Stimulated activated CD4-positive, alpha-beta T cell treated with anti-CD3 and anti-CD28 coated beads, TNF-alpha, amount 100 ng/mL, for 48 hours (primary cell): ENCODE results near the gene NSUN6.
A peak's percentile ranks its signal among the peaks of the same experiment; 100 is the strongest.

Source experiments
- DNase-seq, 3 donors: peaks; one replicate each; pipeline ENCODE4 v3.0.0-alpha.2; 2020; ENCODE audit warnings: low read depth in 3 of 3

The NSUN6 gene

DNA sequence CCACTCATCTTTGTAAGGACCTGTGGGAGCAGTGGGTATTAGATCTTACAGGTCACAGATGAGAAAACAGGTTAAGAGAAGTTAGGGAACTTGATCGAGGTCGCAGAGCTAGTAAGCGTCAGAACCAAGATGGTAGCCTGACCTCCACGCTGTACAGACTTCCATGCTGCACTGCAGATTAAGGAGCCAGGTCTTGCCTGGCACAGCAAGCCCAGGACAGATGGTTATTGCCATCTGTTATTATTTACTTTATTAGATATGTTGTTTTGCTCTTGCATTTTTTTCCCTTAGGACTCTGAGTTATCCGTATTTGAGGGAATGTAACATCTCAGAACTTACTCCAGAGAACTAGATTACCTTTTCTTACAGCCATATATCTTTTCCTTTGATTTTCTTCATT, 147.2 kb downstream of the NSUN6 start:
- DNase-seq, result no peak

DNA sequence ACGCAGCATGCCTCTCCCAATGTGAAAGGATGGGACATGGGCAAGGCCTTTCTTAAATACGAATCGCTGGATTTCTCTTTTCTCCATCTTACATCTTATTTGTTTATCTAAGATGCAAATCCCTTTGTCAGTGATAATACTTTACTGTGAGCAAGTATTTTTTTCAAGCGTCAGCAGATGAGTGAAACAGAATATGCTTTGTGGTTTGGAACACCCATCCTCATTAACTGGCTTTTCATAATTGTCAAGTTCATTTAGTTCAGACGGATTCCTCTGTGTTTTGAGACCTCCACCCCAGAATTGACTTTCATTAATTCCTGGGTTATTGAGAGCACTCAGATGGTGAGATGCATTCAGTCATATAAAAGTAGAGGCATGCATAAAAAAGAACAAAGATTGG, 149.8 kb downstream of the NSUN6 start:
- DNase-seq, result no peak

DNA sequence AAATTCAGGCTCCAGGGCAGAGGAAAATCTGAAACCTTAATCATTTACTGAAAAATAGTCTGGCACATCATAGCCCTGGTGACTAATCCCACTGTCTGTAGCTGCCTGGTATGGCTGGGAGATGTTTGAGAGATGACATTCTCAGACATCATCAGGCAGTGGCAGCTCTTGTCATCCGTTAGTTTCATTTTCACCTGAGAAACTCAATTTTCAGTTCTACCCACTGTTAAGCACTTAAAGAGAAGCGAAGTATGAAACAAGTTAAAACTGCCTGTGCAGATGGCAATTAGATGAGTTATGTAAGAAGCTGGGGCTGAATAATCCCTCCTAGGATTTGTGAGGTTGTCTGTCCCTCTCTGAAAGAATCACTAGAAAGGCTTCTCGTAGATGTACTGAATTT, 150.2 kb downstream of the NSUN6 start:
- peak in 1 of 3 donors; percentile 9 for DNase-seq

DNA sequence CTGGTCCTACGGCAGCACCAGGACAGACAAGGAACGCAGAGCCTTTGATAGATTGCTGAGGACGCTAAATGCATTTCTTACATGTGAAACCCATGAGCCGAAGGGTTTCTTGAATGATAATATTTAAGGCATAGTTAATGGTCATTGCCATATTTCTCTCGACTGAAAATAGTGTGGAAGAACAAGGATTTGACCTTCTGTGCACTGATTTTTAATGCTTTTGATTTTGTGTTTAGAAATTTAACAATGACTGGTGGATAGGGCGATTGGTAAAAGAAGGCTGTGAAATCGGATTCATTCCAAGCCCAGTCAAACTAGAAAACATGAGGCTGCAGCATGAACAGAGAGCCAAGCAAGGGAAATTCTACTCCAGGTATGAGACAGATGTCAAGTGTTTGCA, 150.8 kb downstream of the NSUN6 start:
- no peak for DNase-seq

DNA sequence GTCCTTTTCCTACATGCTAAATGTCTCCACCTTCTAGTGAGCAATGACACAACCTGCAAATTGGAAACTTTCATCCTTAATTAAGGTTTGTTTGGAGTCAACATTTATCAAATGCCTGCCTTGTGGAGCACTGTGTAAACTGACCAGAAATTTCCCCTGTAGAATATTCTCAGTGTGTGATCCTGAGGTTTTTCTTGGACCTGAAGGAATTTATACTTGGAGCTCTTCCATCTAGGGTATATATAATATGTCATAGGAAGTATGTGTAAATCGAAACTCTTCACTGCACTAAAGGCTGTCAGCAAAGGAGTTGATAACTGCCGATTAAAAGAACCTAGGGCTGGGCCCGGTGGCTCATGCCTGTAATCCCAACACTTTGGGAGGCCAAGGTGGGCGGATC, 152.4 kb downstream of the NSUN6 start:
- no peak for DNase-seq

DNA sequence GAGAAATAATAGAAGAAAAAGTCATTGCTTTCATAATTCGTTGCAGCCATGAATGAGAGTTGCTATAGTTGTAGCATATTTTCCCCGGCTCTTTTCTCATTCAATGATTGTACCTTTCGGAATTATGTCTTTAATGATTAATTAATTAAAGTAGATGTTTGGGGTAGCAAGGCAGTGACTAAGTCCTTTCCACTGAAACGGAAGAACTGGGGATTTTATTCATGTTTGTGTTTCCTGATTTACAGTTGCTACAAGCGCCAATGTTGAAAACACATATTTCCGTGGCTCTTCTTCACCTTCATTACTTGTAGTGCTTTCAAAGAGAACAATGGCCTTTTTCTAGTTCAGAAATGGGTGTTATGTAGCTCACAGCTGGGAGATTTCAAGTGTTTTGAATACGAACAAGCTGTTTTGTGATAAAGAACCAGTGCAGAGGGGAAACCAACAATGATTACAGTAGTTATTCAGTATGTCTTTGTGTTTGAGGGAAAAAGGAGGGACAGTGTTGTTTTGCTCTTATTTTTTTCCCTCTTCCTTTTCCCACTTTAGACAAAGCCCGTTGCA, 153.5 kb downstream of the NSUN6 start:
- no peak for DNase-seq
